GM12872 (cell line): ENCODE data around the gene ERCC4.

Experiments
- CTCF ChIP-seq: IDR thresholded peaks from 3 replicates; pipeline ENCODE4 v1.5.1; 2011; ENCODE audit warnings: low read depth, mild to moderate bottlenecking, low read length, moderate library complexity; ENCODE audit not compliant: insufficient read depth

Gene ERCC4

GRCh38 chr16:13926464-13926863 is 6.5 kb downstream of the ERCC4 start:
- TF ChIP-seq CTCF: no peak

- TF ChIP-seq CTCF: no peak
Observed at GRCh38 chr16:13926891-13927290, 6.9 kb downstream of the ERCC4 start.

- TF ChIP-seq CTCF: no peak
Observed at GRCh38 chr16:13928646-13929045, 8.7 kb downstream of the ERCC4 start.

GRCh38 chr16:13931845-13932244 is 11.9 kb downstream of the ERCC4 start:
- no peak for TF ChIP-seq CTCF

GRCh38 chr16:13935408-13935807 is 15.5 kb downstream of the ERCC4 start:
- TF ChIP-seq CTCF: peak; percentile 41; the same call in 2 of the 3 replicates

GRCh38 chr16:13936155-13936554 is 16.2 kb downstream of the ERCC4 start:
- no peak for TF ChIP-seq CTCF

- TF ChIP-seq CTCF: no peak
Observed at GRCh38 chr16:13936596-13937081, 16.7 kb downstream of the ERCC4 start.
